ENCODE data around the gene USP49.
A peak's percentile ranks its signal among the peaks of the same experiment; 100 is the strongest.

USP49 gene

GRCh38 chr6:41858703-41859102, 36.5 kb downstream of the USP49 start:
- no peaks in the 10 kb centered on the region for H3K27me3 ChIP-seq (ENCODE audit: low read depth, low read length)
- no peak overlapping the region for H3K4me2 ChIP-seq (ENCODE audit: low read length)
- H3K4me3 ChIP-seq (ENCODE audit: low read length): no peak overlapping the region
- H3K4me1 ChIP-seq (ENCODE audit: low read length): no peaks in the 10 kb centered on the region
- no peak for TF ChIP-seq CTCF (IDR thresholded peaks at IDR 0.05; ENCODE audit: low read depth, low read length)
- no peak for TF ChIP-seq EZH2phosphoT487 (IDR thresholded peaks at IDR 0.05; ENCODE audit: low read depth)
- H3K36me3 ChIP-seq (replicated peaks; ENCODE audit: low read depth, low read length): no peaks in the 10 kb centered on the region
- no peaks in the 10 kb centered on the region for H3K79me2 ChIP-seq (ENCODE audit: low read length)
- H3K27ac ChIP-seq (ENCODE audit: low read length): no peak overlapping the region
- no peaks in the 10 kb centered on the region for H4K20me1 ChIP-seq (ENCODE audit: insufficient read depth, low read length)
- no peak overlapping the region for H2AFZ ChIP-seq (ENCODE audit: low read depth, low read length)
- H3K9ac ChIP-seq (ENCODE audit: low read length): no peak overlapping the region
- H3K9me3 ChIP-seq (ENCODE audit: insufficient read depth, low read length): no peaks in the 10 kb centered on the region

GRCh38 chr6:41850861-41851260, 44.3 kb downstream of the USP49 start:
- H4K20me1 ChIP-seq (ENCODE audit: insufficient read depth, low read length): no peaks in the 10 kb centered on the region
- no peak for TF ChIP-seq EZH2phosphoT487 (IDR thresholded peaks at IDR 0.05; ENCODE audit: low read depth)
- TF ChIP-seq CTCF (IDR thresholded peaks at IDR 0.05; ENCODE audit: low read depth, low read length): no peak
- no peak overlapping the region for H2AFZ ChIP-seq (ENCODE audit: low read depth, low read length)
- H3K27me3 ChIP-seq (ENCODE audit: low read depth, low read length): no peaks in the 10 kb centered on the region
- H3K9ac ChIP-seq (ENCODE audit: low read length): no peak overlapping the region
- H3K4me2 ChIP-seq (ENCODE audit: low read length): no peak overlapping the region
- H3K9me3 ChIP-seq (ENCODE audit: insufficient read depth, low read length): no peaks in the 10 kb centered on the region
- no peak overlapping the region for H3K27ac ChIP-seq (ENCODE audit: low read length)
- H3K4me3 ChIP-seq (ENCODE audit: low read length): no peak overlapping the region
- H3K4me1 ChIP-seq (ENCODE audit: low read length): no peaks in the 10 kb centered on the region
- no peaks in the 10 kb centered on the region for H3K36me3 ChIP-seq (replicated peaks; ENCODE audit: low read depth, low read length)
- H3K79me2 ChIP-seq (ENCODE audit: low read length): no peaks in the 10 kb centered on the region

GRCh38 chr6:41846666-41847237, 48.4 kb downstream of the USP49 start:
- Histone ChIP-seq H3K27ac (ENCODE audit: low read length) (no peak overlapping the region), H4K20me1 (ENCODE audit: insufficient read depth, low read length) (no peaks in the 10 kb centered on the region), H3K4me1 (ENCODE audit: low read length) (no peaks in the 10 kb centered on the region), H3K4me3 (ENCODE audit: low read length) (no peak overlapping the region), H3K9me3 (ENCODE audit: insufficient read depth, low read length) (no peaks in the 10 kb centered on the region), H3K9ac (ENCODE audit: low read length) (no peak overlapping the region), H3K4me2 (ENCODE audit: low read length) (no peak overlapping the region), H3K27me3 (ENCODE audit: low read depth, low read length) (no peaks in the 10 kb centered on the region), H3K36me3 (replicated peaks; ENCODE audit: low read depth, low read length) (no peaks in the 10 kb centered on the region), H2AFZ (ENCODE audit: low read depth, low read length) (no peak overlapping the region), H3K79me2 (ENCODE audit: low read length) (no peaks in the 10 kb centered on the region)
- TF ChIP-seq EZH2phosphoT487 (IDR thresholded peaks at IDR 0.05; ENCODE audit: low read depth) (no peak), CTCF (IDR thresholded peaks at IDR 0.05; ENCODE audit: low read depth, low read length) (peak; percentile 92)

GRCh38 chr6:41843178-41843577, 52.0 kb downstream of the USP49 start:
- H2AFZ ChIP-seq (ENCODE audit: low read depth, low read length): no peak overlapping the region
- H3K4me1 ChIP-seq (ENCODE audit: low read length): no peaks in the 10 kb centered on the region
- no peaks in the 10 kb centered on the region for H3K27me3 ChIP-seq (ENCODE audit: low read depth, low read length)
- no peaks in the 10 kb centered on the region for H3K36me3 ChIP-seq (replicated peaks; ENCODE audit: low read depth, low read length)
- H3K4me3 ChIP-seq (ENCODE audit: low read length): no peak overlapping the region
- H3K9ac ChIP-seq (ENCODE audit: low read length): no peak overlapping the region
- TF ChIP-seq CTCF (IDR thresholded peaks at IDR 0.05; ENCODE audit: low read depth, low read length): no peak
- TF ChIP-seq EZH2phosphoT487 (IDR thresholded peaks at IDR 0.05; ENCODE audit: low read depth): no peak
- no peaks in the 10 kb centered on the region for H4K20me1 ChIP-seq (ENCODE audit: insufficient read depth, low read length)
- H3K79me2 ChIP-seq (ENCODE audit: low read length): no peaks in the 10 kb centered on the region
- no peaks in the 10 kb centered on the region for H3K9me3 ChIP-seq (ENCODE audit: insufficient read depth, low read length)
- H3K4me2 ChIP-seq (ENCODE audit: low read length): no peak overlapping the region
- H3K27ac ChIP-seq (ENCODE audit: low read length): no peak overlapping the region
